SU-DHL-6 (cell line): ENCODE measurements around the gene PPIP5K2.

Source experiments
- CTCF ChIP-seq: fragments of 200-600 bp; sonication (generic); IDR thresholded peaks from one replicate; pipeline ENCODE4 v1.5.1; 2017; ENCODE audit warnings: antibody characterized with exemption, mild to moderate bottlenecking, low read length, moderate library complexity; ENCODE audit not compliant: insufficient read depth, poor library complexity, severe bottlenecking
- EZH2phosphoT487 ChIP-seq: fragments of 200-600 bp; sonication (generic), shearing (Covaris generic); conservative IDR thresholded peaks from 2 replicates; pipeline ENCODE4 v1.6.1; 2018; ENCODE audit warnings: mild to moderate bottlenecking, antibody characterized with exemption, low read length, moderate library complexity, mixed read lengths

GRCh38 chr5:103216137-103216536, 96.0 kb downstream of the PPIP5K2 start:
- TF ChIP-seq CTCF: no peak
- TF ChIP-seq EZH2phosphoT487: no peak
